ENCODE data around the gene GRB10. TPM values are rescaled to one million over a fixed set of nuclear protein-coding genes. Genes with fewer than 3 reads are reported as not detected.

GRB10 gene
- total and polyA plus RNA-seq, 2 of the 8 experiments (the other 6 are each of a cell fraction or from before 2014, with no cell fraction given) = 35.7 to 97.0 TPM

DNA sequence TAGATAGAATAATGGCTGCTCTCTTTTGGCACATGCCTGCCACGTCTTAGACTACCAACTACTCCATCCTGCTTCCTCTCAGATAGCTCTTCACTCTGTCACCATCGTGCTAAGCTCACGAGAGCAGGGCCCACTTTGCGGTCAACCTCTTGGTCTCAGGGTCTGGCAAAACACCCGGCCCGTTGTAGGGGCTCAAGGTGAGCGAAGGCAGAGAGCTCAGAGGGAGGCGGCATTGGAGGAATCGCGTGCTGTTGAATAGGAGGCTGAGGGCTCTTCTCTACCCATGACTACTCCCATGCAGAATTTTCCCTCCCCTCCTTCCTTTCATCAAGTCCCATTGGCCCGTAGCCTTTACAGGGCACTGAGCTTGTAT is 116.6 kb downstream of the GRB10 start:
- no peak overlapping the region for H2AK5ac ChIP-seq (ENCODE audit: low read depth, low read length)
- H3K9ac ChIP-seq (replicated peaks in 1 of 4; ENCODE audit: extremely low read depth in 1 of 4, low read depth in 3 of 4, low read length in 3 of 4) = no peak overlapping the region
- H4K20me1 ChIP-seq (replicated peaks in 1 of 2; ENCODE audit: control insufficient read depth in 1 of 2, insufficient read depth in 2 of 2, low read length in 2 of 2) = peaks cover 5% of the 10 kb centered on the region in 2 experiments
- no peaks in the 10 kb centered on the region for H3K9me3 ChIP-seq (ENCODE audit: insufficient read depth in 2 of 2, low read depth in 1 of 2, low read length in 1 of 2)
- no peak overlapping the region for H2BK20ac ChIP-seq (ENCODE audit: low read length)
- H3K23ac ChIP-seq (ENCODE audit: insufficient read length) = no peak overlapping the region
- ChIA-PET CTCF (ENCODE audit: partially characterized antibody) (interaction anchor here (0.6 to 2.1 kb wide), 12 partner anchors 9 to 316 kb away, joined by 3 to 6 read pairs (median 4); no protein-coding TSS in a partner anchor), POLR2A (ENCODE audit: partially characterized antibody) (no interaction called here)
- H3K18ac ChIP-seq (ENCODE audit: extremely low read depth, low read length) = no peak overlapping the region
- H3K4me3 ChIP-seq (ENCODE audit: extremely low read depth in 1 of 4, insufficient read depth in 2 of 4, low read depth in 3 of 4, low read length in 4 of 4) = no peak overlapping the region
- H2BK120ac ChIP-seq (replicated peaks; ENCODE audit: low read depth, low read length) = no peak overlapping the region
- H4K5ac ChIP-seq (ENCODE audit: insufficient read length, low read depth, low read length) = no peak overlapping the region
- H4K8ac ChIP-seq (ENCODE audit: extremely low read depth, insufficient read depth, low read length) = no peak overlapping the region
- no peak overlapping the region for H3K27ac ChIP-seq (ENCODE audit: low read depth, low read length)
- no peak for FAIRE-seq
- H3K14ac ChIP-seq (ENCODE audit: insufficient read length) = no peak overlapping the region
- H3K23me2 ChIP-seq (ENCODE audit: low read depth, low read length) = no peaks in the 10 kb centered on the region
- no peaks in the 10 kb centered on the region for H3K4me1 ChIP-seq (replicated peaks in 1 of 4; ENCODE audit: control insufficient read depth in 3 of 4, insufficient read depth in 4 of 4, low read length in 3 of 4)
- DNase-seq (ENCODE audit: low read depth in 1 of 2, low spot score in 2 of 2) = no peak
- H3K4ac ChIP-seq (replicated peaks; ENCODE audit: insufficient read length, low read depth, low read length) = no peak overlapping the region
- peaks cover 17% of the 10 kb centered on the region for H3K79me1 ChIP-seq (ENCODE audit: low read depth, low read length)
- H3K36me3 ChIP-seq (ENCODE audit: control insufficient read depth in 2 of 4, insufficient read depth in 4 of 4, low read length in 3 of 4) = peaks cover 0 to 16% (median 9%) of the 10 kb centered on the region in 4 experiments; a peak in 5 of 8 replicates
- H3K56ac ChIP-seq (replicated peaks; ENCODE audit: insufficient read length, low read depth, low read length) = no peak overlapping the region
- 98% methylated on average over 11 of the region's 11 CpGs; no CpG with 5 or more reads in 1 of the 2 experiments for WGBS, 2 experiments (ENCODE audit: extremely low coverage in 1 of 2, insufficient coverage in 1 of 2, insufficient read length in 1 of 2, insufficient replicate concordance in 2 of 2, low coverage in 1 of 2, low lambda C conversion rate in 2 of 2, missing lambda C conversion rate in 1 of 2)
- no peaks in the 10 kb centered on the region for H3K27me3 ChIP-seq (replicated peaks in 1 of 4; ENCODE audit: control insufficient read depth in 3 of 4, extremely low read depth in 1 of 4, insufficient read depth in 3 of 4, low read length in 3 of 4)
- H2BK12ac ChIP-seq (ENCODE audit: low read depth, low read length) = no peak overlapping the region
- no peak overlapping the region for H2BK5ac ChIP-seq (ENCODE audit: low read depth, low read length)
- H4K91ac ChIP-seq (replicated peaks; ENCODE audit: insufficient read length, low read length) = no peak overlapping the region
- H3K4me2 ChIP-seq (ENCODE audit: insufficient read depth in 1 of 2, low read depth in 2 of 2, low read length in 2 of 2) = no peak overlapping the region
- no peak overlapping the region for H2AFZ ChIP-seq (ENCODE audit: low read length)
- H3K79me2 ChIP-seq (ENCODE audit: control insufficient read depth in 1 of 2, insufficient read depth in 2 of 2, low read length in 2 of 2) = peaks cover 0 to 21% of the 10 kb centered on the region in 2 experiments; a peak in 2 of 4 replicates
- H2BK15ac ChIP-seq (ENCODE audit: low read length) = no peak overlapping the region
- no peak for TF ChIP-seq SP4 (IDR thresholded peaks at IDR 0.05; ENCODE audit: low read length)
- TF ChIP-seq POU5F1 (IDR thresholded peaks at IDR 0.05; ENCODE audit: low read depth, low read length) = no peak
- TF ChIP-seq, protein P1, sequence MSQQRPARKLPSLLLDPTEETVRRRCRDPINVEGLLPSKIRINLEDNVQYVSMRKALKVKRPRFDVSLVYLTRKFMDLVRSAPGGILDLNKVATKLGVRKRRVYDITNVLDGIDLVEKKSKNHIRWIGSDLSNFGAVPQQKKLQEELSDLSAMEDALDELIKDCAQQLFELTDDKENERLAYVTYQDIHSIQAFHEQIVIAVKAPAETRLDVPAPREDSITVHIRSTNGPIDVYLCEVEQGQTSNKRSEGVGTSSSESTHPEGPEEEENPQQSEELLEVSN (IDR thresholded peaks at IDR 0.05) = no peak
- no peak for TF ChIP-seq YY1 (IDR thresholded peaks at IDR 0.05; ENCODE audit: low read depth, low read length)
- TF ChIP-seq BRCA1 (IDR thresholded peaks at IDR 0.05; ENCODE audit: low read depth, low read length) = no peak
- TF ChIP-seq ASH2L (IDR thresholded peaks at IDR 0.05; ENCODE audit: low read length) = no peak
- TF ChIP-seq SIRT6 (IDR thresholded peaks at IDR 0.05; ENCODE audit: low read length) = no peak
- no peak for TF ChIP-seq TEAD4 (IDR thresholded peaks at IDR 0.05; ENCODE audit: low read depth, low read length)
- TF ChIP-seq SIN3A (conservative IDR thresholded peaks at IDR 0.05 in 1 of 2, IDR thresholded peaks at IDR 0.05 in 1 of 2; ENCODE audit: low read depth in 1 of 2, low read length in 2 of 2) = no peak
- TF ChIP-seq KDM4A (IDR thresholded peaks at IDR 0.05; ENCODE audit: low read depth, low read length, severe bottlenecking) = no peak
- TF ChIP-seq BACH1 (IDR thresholded peaks at IDR 0.05; ENCODE audit: low read length) = no peak
- TF ChIP-seq GABPA (IDR thresholded peaks at IDR 0.05; ENCODE audit: borderline replicate concordance, insufficient read depth, low read length) = no peak
- no peak for TF ChIP-seq HDAC6 (IDR thresholded peaks at IDR 0.05; ENCODE audit: low read depth, low read length)
- no peak for TF ChIP-seq TBP (IDR thresholded peaks at IDR 0.05; ENCODE audit: low read depth, low read length)
- TF ChIP-seq KDM1A (IDR thresholded peaks at IDR 0.05; ENCODE audit: borderline replicate concordance, low read length) = no peak

Measured in H1 (cell line).